Mucosa of descending colon (tissue), 3 donors: ENCODE results near the gene WDR45B. TPM values are rescaled to one million over a fixed set of nuclear protein-coding genes. Genes with fewer than 3 reads are reported as not detected.

ENCODE experiments used
- ATAC-seq: fragments of 200-7000 bp; cut with Tn5 transposase; one replicate; pipeline ENCODE4 v1.9.1; 2020; ENCODE audit warnings: mild to moderate bottlenecking, moderate library complexity
- DNase-seq, 3 donors: peaks; one replicate each; pipeline ENCODE4 v3.0.0-alpha.2; 2020
- H3K36me3 ChIP-seq: fragments of 200-600 bp; one replicate; pipeline ENCODE4 v1.8.0; 2021; ENCODE audit warnings: low read depth, mild to moderate bottlenecking
- H3K4me1 ChIP-seq: fragments of 200-600 bp; one replicate; pipeline ENCODE4 v1.8.0; 2021; ENCODE audit warnings: low read depth, mild to moderate bottlenecking
- H3K4me3 ChIP-seq: fragments of 200-600 bp; one replicate; pipeline ENCODE4 v1.8.0; 2021; ENCODE audit warnings: mild to moderate bottlenecking
- H3K9me3 ChIP-seq: fragments of 200-600 bp; one replicate; pipeline ENCODE4 v1.8.0; 2021; ENCODE audit warnings: mild to moderate bottlenecking
- CTCF ChIP-seq: fragments of 200-600 bp; IDR thresholded peaks from one replicate; pipeline ENCODE4 v1.8.0; 2022; ENCODE audit warnings: antibody characterized with exemption, mild to moderate bottlenecking
- intact Hi-C, 2 donors: fragments of 100-400 bp; cut with DNase I in 1 of 2; cut with micrococcal nuclease in 1 of 2; formaldehyde crosslinking; loops; one replicate each; pipeline versions ENCODE4 v1.11.0 to v1.11.1; 2022; cut with DNase I, micrococcal nuclease
- total RNA-seq, 3 donors: library from RNA; stranded (reverse); fragmentation: NEBNext Ultra II Directional in 2 of 3; extraction: Animal tissue kit (Norgen Biotek cat#: 25700) in 2 of 3; gene quantifications; one replicate each; pipeline versions ENCODE4 v1.2.1 to v1.2.4, GENCODE V29; 2021 to 2023
- donor health status: DM: no; HTN: no; CAD: no; lungs with moderate emphysema.
- donor health status: DM: no; HTN: no; CAD: no.
- donor health status: DM: no; HTN: yes; CAD: no.

WDR45B gene
- total RNA-seq, 3 donors from 2014 or later = 69.0 to 76.0 (median 74.4) TPM

DNA sequence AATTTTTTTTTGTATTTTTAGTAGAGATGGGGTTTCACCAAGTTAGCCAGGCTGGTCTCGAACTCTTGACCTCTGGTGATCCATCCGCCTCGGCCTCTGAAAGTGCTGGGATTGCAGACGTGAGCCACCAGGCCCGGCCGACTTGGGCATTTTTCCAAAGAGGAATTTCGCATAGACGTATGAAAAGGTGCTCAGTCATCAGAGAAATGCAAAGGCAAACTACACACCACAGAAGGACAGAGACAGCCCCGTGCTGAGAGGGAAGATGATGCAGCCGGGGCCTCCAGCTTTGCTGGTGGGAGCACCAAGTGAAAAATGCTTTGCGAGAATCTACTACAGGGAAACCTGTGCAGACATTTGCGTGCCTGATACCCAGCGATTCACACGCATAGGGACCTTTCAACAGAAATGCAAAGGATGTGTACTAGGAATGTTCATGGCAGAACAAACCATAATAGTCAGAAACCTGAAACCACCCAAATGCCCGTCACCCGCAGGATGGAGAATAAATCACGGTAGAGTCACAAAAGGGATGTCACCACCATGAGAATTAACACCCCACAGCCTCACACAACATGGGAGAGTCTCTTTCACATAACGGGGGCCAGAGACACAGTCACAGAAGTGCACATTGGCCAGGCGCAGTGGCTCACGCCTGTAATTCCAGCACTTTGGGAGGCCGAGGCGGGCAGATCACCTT lies 45.1 kb upstream of the WDR45B start:
- DNase-seq = peak in 2 of 3 donors; percentile 10 to 17
- intact Hi-C loops = no loop called here
- no peak for TF ChIP-seq CTCF
- H3K9me3 ChIP-seq = peaks cover 7% of the 10 kb centered on the region
- no peak overlapping the region for H3K4me3 ChIP-seq
- H3K36me3 ChIP-seq = no peaks in the 10 kb centered on the region
- peaks cover 9% of the 10 kb centered on the region for H3K4me1 ChIP-seq
- ATAC-seq = no peak

DNA sequence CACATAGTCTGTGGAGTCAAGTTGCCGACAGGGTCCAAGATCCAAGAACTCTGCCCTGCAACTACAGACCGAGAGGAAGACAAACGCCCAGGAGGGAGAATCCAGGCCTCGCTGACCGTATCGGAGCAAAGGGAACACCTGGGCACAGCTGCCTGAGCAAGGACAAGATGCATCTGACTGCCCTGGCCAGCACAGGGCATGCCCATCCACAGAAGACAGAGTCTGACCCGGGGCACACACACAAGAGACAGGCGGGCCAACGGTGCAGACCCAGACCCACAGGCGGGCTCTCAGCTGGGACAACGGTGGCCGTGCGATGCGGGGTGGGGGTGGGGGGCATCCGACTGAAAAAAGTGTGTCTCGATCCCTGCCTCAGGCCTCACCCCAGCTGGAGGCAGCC lies 44.0 kb upstream of the WDR45B start:
- Histone ChIP-seq H3K9me3 (peaks cover 7% of the 10 kb centered on the region), H3K4me3 (no peak overlapping the region), H3K4me1 (peaks cover 7% of the 10 kb centered on the region), H3K36me3 (no peaks in the 10 kb centered on the region)
- DNase-seq = peak in 2 of 3 donors; percentile 24 to 25
- TF ChIP-seq CTCF = no peak
- intact Hi-C loops = no loop called here
- no peak for ATAC-seq

DNA sequence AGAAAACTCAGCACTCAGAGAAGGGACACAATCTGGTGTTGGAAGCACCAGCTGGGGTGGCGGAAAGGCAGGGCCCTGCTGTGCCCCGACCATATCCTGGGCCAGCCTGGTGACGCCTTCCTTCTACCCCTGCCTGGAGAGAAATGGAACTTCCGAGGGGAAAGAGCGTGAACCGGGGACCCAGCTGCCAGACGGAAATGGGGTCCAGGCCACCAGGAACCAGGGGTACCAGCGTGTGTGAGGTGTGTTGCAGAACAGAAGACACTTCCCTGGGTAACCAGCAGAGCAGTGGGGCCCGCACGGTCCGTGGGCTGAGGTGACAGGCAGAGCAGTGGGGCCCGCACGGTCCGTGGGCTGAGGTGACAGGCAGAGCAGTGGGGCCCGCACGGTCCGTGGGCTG lies 43.5 kb upstream of the WDR45B start:
- Histone ChIP-seq H3K4me3 (no peak overlapping the region), H3K4me1 (peaks cover 1% of the 10 kb centered on the region), H3K36me3 (no peaks in the 10 kb centered on the region), H3K9me3 (peaks cover 7% of the 10 kb centered on the region)
- intact Hi-C loops = no loop called here
- no peak for TF ChIP-seq CTCF
- DNase-seq (peak in 2 of 3 donors; percentile 8 to 25), ATAC-seq (no peak)

DNA sequence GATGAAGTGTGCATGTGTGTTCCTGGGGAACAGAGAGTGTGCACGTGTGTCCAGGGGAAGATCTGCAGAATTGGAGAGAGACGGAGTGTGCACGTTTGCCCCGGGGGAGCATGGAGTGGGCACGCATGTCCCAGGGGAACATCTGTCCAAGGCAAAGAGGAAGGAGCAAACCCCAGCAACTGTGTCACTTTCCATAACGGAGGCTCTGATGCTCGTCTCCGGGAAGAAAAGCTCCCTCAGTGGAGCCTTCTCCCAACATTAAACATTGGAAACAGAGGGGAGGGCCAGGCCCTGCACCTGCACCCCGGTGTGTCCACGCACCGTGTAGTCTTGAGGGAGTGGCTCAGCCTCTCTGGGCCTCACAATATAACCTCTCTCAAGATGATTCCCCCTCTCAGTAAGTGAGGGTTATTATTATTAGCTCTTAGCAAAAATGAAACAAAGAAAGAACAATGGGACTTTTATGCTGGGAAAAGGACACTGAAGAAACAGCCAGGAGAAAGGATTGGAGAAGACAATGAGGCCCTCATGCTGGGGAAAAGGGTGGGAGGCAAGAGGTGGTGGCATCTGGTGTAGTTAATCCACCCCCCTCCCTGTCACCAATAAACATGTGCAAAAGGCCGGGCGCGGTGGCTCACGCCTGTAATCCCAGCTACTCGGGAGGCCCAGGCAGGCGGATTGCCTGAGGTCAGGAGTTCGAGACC lies 42.7 kb upstream of the WDR45B start:
- ATAC-seq (no peak), DNase-seq (peak in 2 of 3 donors; percentile 17 to 20)
- peaks cover 7% of the 10 kb centered on the region for H3K9me3 ChIP-seq
- H3K36me3 ChIP-seq = no peaks in the 10 kb centered on the region
- intact Hi-C loops = no loop called here
- H3K4me1 ChIP-seq = no peaks in the 10 kb centered on the region
- no peak for TF ChIP-seq CTCF
- no peak overlapping the region for H3K4me3 ChIP-seq

GRCh38 chr17:82689077-82689476 lies 40.8 kb upstream of the WDR45B start:
- ATAC-seq (no peak), DNase-seq (peak in 2 of 3 donors; percentile 21 to 40)
- no peak for TF ChIP-seq CTCF
- no peaks in the 10 kb centered on the region for H3K9me3 ChIP-seq
- H3K4me3 ChIP-seq = no peak overlapping the region
- H3K36me3 ChIP-seq = no peaks in the 10 kb centered on the region
- peaks cover 2% of the 10 kb centered on the region for H3K4me1 ChIP-seq
- intact Hi-C loops = no loop called here
